Vagina (tissue), 2 donors: ENCODE data around the gene PKN2.

Experiments
- CTCF ChIP-seq, 3 experiments: fragments of 450-650 bp in 2 of 3; fragments of 200-600 bp in 1 of 3; sonication (generic) in 1 of 3; IDR thresholded peaks; one replicate each; pipeline ENCODE4 v1.5.1; 2017 to 2019; ENCODE audit warnings: antibody characterized with exemption in 3 of 3, mild to moderate bottlenecking in 2 of 3, moderate library complexity in 2 of 3
- POLR2A ChIP-seq, 2 donors: fragments of 450-650 bp; IDR thresholded peaks; one replicate each; pipeline ENCODE4 v1.6.1; 2017; ENCODE audit warnings: antibody characterized with exemption in 2 of 2, mild to moderate bottlenecking in 2 of 2, moderate library complexity in 2 of 2
- POLR2AphosphoS5 ChIP-seq, 2 donors: sonication (generic); formaldehyde crosslinking; IDR thresholded peaks; one replicate each; pipeline ENCODE4 v1.9.0; 2017; ENCODE audit warnings: antibody characterized with exemption in 2 of 2, mild to moderate bottlenecking in 2 of 2, low read depth in 1 of 2; ENCODE audit not compliant: insufficient read depth in 1 of 2

DNA sequence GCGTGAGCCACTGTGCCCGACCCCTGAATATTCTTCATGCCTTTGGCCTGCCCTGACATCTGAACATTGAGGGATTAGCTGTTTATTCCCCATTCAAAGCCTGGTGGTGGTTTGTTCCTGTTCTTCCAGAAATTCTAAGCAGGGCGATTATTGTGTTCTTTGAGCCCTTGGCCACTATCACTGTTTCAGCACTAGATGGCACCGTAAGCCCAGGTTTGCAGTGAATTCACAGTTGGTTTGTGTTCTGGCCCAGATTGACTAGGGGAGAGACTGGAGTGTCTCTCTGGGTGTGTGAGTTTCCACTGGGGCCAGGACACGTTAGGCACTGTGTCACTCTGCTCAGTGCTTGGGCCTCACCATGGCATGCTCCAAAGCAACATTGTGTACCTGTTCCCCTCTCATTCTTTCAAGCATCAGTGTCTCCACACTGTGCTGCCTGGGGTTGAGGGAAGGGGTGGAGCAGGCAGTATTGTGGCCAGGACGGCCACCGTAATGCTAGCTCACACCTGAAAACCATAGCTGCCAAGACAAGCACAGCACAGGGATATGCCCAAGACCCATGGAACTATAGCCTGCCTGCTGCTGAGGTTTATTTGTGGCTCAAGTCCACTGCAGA lies 52.7 kb downstream of the PKN2 start:
- TF ChIP-seq POLR2AphosphoS5 (IDR thresholded peaks at IDR 0.05; ENCODE audit: insufficient read depth in 1 of 2, low read depth in 1 of 2) (no peak), POLR2A (IDR thresholded peaks at IDR 0.05) (no peak), CTCF (IDR thresholded peaks at IDR 0.05) (no peak)
